Smooth muscle cell (in vitro differentiated cells): ENCODE measurements around the gene PLP2. TPM values are rescaled to one million over a fixed set of nuclear protein-coding genes. Genes with fewer than 3 reads are reported as not detected.

Source experiments
- DNase-seq: peaks from one replicate; lab custom pipeline; 2025; ENCODE audit not compliant: unreplicated experiment; lab: John Stamatoyannopoulos, UW
- H2AFZ ChIP-seq: fragments of 200-600 bp; sonication (generic); 2 replicates; pipeline ENCODE4 v1.6.0; 2016; ENCODE audit warnings: antibody characterized with exemption, low read depth, mild to moderate bottlenecking
- H3F3A ChIP-seq: fragments of 200-600 bp; sonication (generic); 2 replicates; pipeline ENCODE4 v1.6.0; 2017; ENCODE audit warnings: antibody characterized with exemption, low read depth
- H3K27ac ChIP-seq: fragments of 200-600 bp; sonication (generic); 2 replicates; pipeline ENCODE4 v1.5.1; 2016; ENCODE audit warnings: low read depth, mild to moderate bottlenecking
- H3K27me3 ChIP-seq: fragments of 200-600 bp; sonication (generic); 2 replicates; pipeline ENCODE4 v1.6.1; 2016; ENCODE audit warnings: low read depth, mild to moderate bottlenecking
- H3K36me3 ChIP-seq: fragments of 200-600 bp; sonication (generic); 2 replicates; pipeline ENCODE4 v1.5.1; 2016; ENCODE audit warnings: low read depth
- H3K4me1 ChIP-seq: fragments of 200-600 bp; sonication (generic); 2 replicates; pipeline ENCODE4 v1.5.1; 2016; ENCODE audit warnings: low read depth
- H3K4me2 ChIP-seq: fragments of 200-600 bp; sonication (generic); 2 replicates; pipeline ENCODE4 v1.6.0; 2016; ENCODE audit warnings: mild to moderate bottlenecking
- H3K4me3 ChIP-seq: fragments of 200-600 bp; sonication (generic); 2 replicates; pipeline ENCODE4 v1.5.1; 2016; ENCODE audit warnings: mild to moderate bottlenecking
- H3K79me2 ChIP-seq: fragments of 200-600 bp; sonication (generic); 2 replicates; pipeline ENCODE4 v1.6.0; 2016; ENCODE audit warnings: low read depth, mild to moderate bottlenecking
- H3K9ac ChIP-seq: fragments of 200-600 bp; sonication (generic); 2 replicates; pipeline ENCODE4 v1.6.0; 2016; ENCODE audit warnings: low read depth
- H3K9me3 ChIP-seq: fragments of 200-600 bp; sonication (generic); replicated peaks from 2 replicates; pipeline ENCODE4 v1.5.1; 2016; ENCODE audit warnings: low read depth
- H4K20me1 ChIP-seq: fragments of 200-600 bp; sonication (generic); 2 replicates; pipeline ENCODE4 v1.6.0; 2016; ENCODE audit warnings: low read depth
- WGBS: methylation state at CpG from one replicate; pipeline ENCODE4 v1.1.7; 2016; ENCODE audit warnings: low lambda C conversion rate; 5-methylcytosine and 5-hydroxymethylcytosine counted together
- polyA plus RNA-seq: library from polyadenylated mRNA; unstranded; fragments of >200 nt; fragmentation: Nextera tagmentation; extraction: Ambion mirVana; gene quantifications from 2 replicates; pipeline ENCODE4 v1.2.1, GENCODE V29; 2016
- total RNA-seq: library from RNA; depleted of rRNA; stranded (reverse); fragments of >200 nt; gene quantifications from 2 replicates; pipeline ENCODE4 v1.2.3, GENCODE V29; 2014
- TF ChIP-seq, protein P1 (sequence below): fragments of 200-600 bp; sonication (generic); IDR thresholded peaks from 2 replicates; pipeline ENCODE4 v1.5.1; 2017; ENCODE audit warnings: borderline replicate concordance, mild to moderate bottlenecking, antibody characterized with exemption; ENCODE audit not compliant: insufficient read depth, poor library complexity, severe bottlenecking

PLP2 gene
- total and polyA plus RNA-seq, 2 experiments from 2014 or later = 190 to 237 TPM

DNA sequence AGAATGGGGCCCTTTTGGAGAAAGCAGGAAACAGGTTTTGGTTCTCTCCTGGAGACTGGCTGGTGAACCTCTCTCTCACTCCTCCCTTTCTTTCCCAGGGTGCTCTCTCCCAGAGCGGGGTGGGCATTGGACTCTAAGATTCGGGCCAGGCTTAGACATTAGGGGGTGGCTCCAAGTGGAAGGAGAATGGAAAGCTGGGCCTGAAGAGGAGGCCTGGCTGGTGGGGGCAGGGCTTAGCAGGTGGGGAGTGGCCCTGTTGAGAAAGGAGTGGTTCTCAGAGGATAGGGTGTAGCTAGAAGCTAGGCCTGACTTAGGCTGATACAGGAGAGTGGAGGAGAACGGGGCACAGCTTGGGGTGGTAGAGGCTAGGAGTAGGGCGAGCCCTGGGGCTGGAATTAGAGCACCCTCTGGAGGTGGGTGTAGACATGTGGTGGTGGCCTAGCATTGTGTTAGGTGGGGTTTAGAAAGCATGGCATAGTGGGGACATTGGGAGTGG lies 5.7 kb downstream of the PLP2 start:
- Histone ChIP-seq H3K9me3 (no peaks in the 10 kb centered on the region), H3K9ac (no peak overlapping the region), H3K36me3 (no peaks in the 10 kb centered on the region), H3K27ac (no peak overlapping the region), H4K20me1 (peaks cover 10% of the 10 kb centered on the region), H2AFZ (no peak overlapping the region), H3K4me2 (no peak overlapping the region), H3K79me2 (peaks cover 13% of the 10 kb centered on the region), H3F3A (no peaks in the 10 kb centered on the region), H3K4me1 (no peaks in the 10 kb centered on the region), H3K4me3 (no peak overlapping the region), H3K27me3 (no peaks in the 10 kb centered on the region)
- DNase-seq = no peak
- TF ChIP-seq, protein P1, sequence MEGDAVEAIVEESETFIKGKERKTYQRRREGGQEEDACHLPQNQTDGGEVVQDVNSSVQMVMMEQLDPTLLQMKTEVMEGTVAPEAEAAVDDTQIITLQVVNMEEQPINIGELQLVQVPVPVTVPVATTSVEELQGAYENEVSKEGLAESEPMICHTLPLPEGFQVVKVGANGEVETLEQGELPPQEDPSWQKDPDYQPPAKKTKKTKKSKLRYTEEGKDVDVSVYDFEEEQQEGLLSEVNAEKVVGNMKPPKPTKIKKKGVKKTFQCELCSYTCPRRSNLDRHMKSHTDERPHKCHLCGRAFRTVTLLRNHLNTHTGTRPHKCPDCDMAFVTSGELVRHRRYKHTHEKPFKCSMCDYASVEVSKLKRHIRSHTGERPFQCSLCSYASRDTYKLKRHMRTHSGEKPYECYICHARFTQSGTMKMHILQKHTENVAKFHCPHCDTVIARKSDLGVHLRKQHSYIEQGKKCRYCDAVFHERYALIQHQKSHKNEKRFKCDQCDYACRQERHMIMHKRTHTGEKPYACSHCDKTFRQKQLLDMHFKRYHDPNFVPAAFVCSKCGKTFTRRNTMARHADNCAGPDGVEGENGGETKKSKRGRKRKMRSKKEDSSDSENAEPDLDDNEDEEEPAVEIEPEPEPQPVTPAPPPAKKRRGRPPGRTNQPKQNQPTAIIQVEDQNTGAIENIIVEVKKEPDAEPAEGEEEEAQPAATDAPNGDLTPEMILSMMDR = no peak
- WGBS = 82% methylated on average over 4 of the region's 4 CpGs

DNA sequence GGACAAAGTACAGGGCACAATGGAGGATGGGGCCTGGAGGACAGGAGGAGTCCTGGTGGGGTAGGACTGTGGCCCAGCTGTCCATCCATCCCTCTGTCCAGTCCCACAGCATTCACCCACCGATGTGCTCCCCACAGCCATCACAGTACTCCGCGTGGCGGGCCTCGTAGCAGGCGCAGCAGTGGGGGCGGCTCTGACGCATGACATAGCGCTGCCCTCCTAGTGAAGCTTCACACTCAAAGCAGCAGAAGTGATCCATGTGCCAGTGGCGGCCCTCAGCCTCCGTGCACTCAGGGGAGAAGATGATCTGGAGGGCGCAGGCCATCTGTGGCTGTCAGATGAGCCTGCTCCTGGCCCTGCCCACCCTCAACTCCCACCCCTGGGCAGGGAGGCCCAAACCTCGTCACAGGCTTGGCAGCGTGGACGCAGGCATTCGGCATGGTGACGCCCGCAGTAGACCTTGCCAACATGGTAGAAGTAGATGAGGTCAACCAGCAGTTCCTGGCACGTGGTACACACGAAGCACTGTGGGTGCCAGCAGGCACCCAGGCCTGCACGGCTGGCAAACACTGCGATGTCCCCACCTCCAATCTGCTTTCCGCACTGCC lies 6.3 kb downstream of the PLP2 start:
- peaks cover 9% of the 10 kb centered on the region for H3K79me2 ChIP-seq
- no peak overlapping the region for H2AFZ ChIP-seq
- H4K20me1 ChIP-seq = peaks cover 6% of the 10 kb centered on the region
- H3K4me2 ChIP-seq = no peak overlapping the region
- H3K9me3 ChIP-seq = no peaks in the 10 kb centered on the region
- no peaks in the 10 kb centered on the region for H3F3A ChIP-seq
- H3K4me1 ChIP-seq = no peaks in the 10 kb centered on the region
- TF ChIP-seq, protein P1 = no peak
- 92% methylated on average over 23 of the region's 23 CpGs for WGBS
- H3K27ac ChIP-seq = no peak overlapping the region
- no peaks in the 10 kb centered on the region for H3K27me3 ChIP-seq
- no peak overlapping the region for H3K4me3 ChIP-seq
- no peaks in the 10 kb centered on the region for H3K36me3 ChIP-seq
- no peak for DNase-seq
- no peak overlapping the region for H3K9ac ChIP-seq

- Histone ChIP-seq H3K79me2 (peaks cover 3% of the 10 kb centered on the region), H3K4me3 (no peak overlapping the region), H3K27ac (no peak overlapping the region), H4K20me1 (peaks cover 5% of the 10 kb centered on the region), H3K4me1 (no peaks in the 10 kb centered on the region), H2AFZ (no peak overlapping the region), H3F3A (no peaks in the 10 kb centered on the region), H3K36me3 (no peaks in the 10 kb centered on the region), H3K9ac (no peak overlapping the region), H3K27me3 (no peaks in the 10 kb centered on the region), H3K9me3 (no peaks in the 10 kb centered on the region), H3K4me2 (no peak overlapping the region)
- no peak for DNase-seq
- WGBS = 89% methylated on average over 3 of the region's 3 CpGs
- TF ChIP-seq, protein P1 = no peak
Measured at GRCh38 chrX:49178537-49178936, 6.8 kb downstream of the PLP2 start.

DNA sequence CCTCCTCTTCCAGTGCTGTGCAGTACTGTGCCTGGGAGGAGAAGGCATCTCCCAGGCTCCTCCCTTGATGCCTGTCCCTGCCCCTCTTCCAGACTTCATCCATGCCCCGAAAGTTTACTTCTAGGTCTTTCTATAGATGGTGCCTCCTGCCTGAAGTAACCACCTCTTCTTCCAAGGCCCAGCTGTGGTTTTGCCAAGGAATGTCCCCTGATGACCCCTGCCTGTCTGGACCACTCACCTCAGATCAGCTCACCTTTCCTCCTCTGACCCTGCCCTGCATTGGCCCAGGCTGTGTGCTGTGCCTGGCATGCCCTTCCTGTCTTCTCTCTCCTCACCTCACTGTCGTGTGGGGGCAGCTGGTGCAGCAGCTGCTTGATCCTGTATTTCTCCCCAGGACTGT lies 7.7 kb downstream of the PLP2 start:
- no peak overlapping the region for H3K4me2 ChIP-seq
- DNase-seq = no peak
- H3K9ac ChIP-seq = no peak overlapping the region
- H2AFZ ChIP-seq = no peak overlapping the region
- H3K36me3 ChIP-seq = no peaks in the 10 kb centered on the region
- no peak overlapping the region for H3K27ac ChIP-seq
- H3K4me1 ChIP-seq = no peaks in the 10 kb centered on the region
- H3K79me2 ChIP-seq = no peaks in the 10 kb centered on the region
- TF ChIP-seq, protein P1 = no peak
- 79% methylated on average over 2 of the region's 2 CpGs for WGBS
- H3K4me3 ChIP-seq = no peak overlapping the region
- H3F3A ChIP-seq = no peaks in the 10 kb centered on the region
- no peaks in the 10 kb centered on the region for H3K9me3 ChIP-seq
- H3K27me3 ChIP-seq = no peaks in the 10 kb centered on the region
- peaks cover 7% of the 10 kb centered on the region for H4K20me1 ChIP-seq
